Measurements from ENCODE around the gene SHROOM3. TPM values are rescaled to one million over a fixed set of nuclear protein-coding genes. Genes with fewer than 3 reads are reported as not detected.

Gene SHROOM3
- total RNA-seq, 1 experiment from 2014 or later = 27.6 TPM

DNA sequence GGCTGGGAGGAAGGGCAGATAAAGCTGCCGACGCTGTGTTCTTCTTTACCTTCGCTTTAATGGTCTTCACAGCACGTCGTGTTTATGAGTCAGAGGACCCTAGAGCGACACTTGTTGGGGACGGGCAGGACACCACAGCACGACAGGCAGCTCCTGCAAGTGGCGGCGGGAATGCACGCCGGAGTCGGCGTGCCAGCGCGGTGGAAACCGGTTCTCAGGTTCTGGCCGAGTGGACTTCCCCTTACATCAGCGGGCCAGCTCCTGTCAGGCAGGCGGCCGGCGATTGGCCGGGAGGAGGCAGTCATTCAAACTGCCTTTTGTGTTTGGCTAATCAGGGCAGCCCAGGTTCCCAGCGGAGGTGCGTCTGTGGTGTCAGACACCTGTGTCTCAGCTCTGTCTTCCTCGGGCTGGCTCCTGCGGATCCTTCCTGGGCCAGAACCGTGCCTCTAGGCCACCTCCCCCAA lies 150.9 kb downstream of the SHROOM3 start:
- H3K4me1 ChIP-seq (ENCODE audit: insufficient read depth, low read length) = peaks cover 13% of the 10 kb centered on the region
- no peak overlapping the region for H2AFZ ChIP-seq (ENCODE audit: low read length)
- no peak overlapping the region for H3K56ac ChIP-seq (ENCODE audit: insufficient read length, low read depth, low read length)
- DNase-seq = peak; percentile 97
- H2BK15ac ChIP-seq (ENCODE audit: low read depth, low read length) = no peak overlapping the region
- TF ChIP-seq CTCF (conservative IDR thresholded peaks at IDR 0.05) = peak; percentile 22; the same call in 1 of the 3 replicates
- H4K20me1 ChIP-seq (ENCODE audit: control insufficient read depth, insufficient read depth, insufficient read length) = no peaks in the 10 kb centered on the region
- H3K23me2 ChIP-seq (ENCODE audit: insufficient read length, low read depth, low read length, poor library complexity, severe bottlenecking) = peaks cover 5% of the 10 kb centered on the region
- no peak overlapping the region for H4K5ac ChIP-seq (ENCODE audit: insufficient read length, low read depth, low read length)
- no peak overlapping the region for H3K23ac ChIP-seq (ENCODE audit: insufficient read length, low read depth, low read length)
- no peak overlapping the region for H2AK5ac ChIP-seq (ENCODE audit: insufficient read length, low read length)
- no peaks in the 10 kb centered on the region for H3K79me1 ChIP-seq (ENCODE audit: insufficient read depth, low read depth, low read length, poor library complexity, severe bottlenecking)
- H3K18ac ChIP-seq (ENCODE audit: insufficient read length, low read depth, low read length) = peak overlapping the region; percentile 66
- H3K27ac Mint-ChIP-seq = peak overlapping the region; percentile 85 to 98 (median 95)
- H3K36me3 Mint-ChIP-seq (ENCODE audit: insufficient read depth in 1 of 3, low read depth in 3 of 3) = no peaks in the 10 kb centered on the region
- H2BK120ac ChIP-seq (ENCODE audit: low read depth, low read length, poor library complexity, severe bottlenecking) = no peak overlapping the region
- no CpG with 5 or more reads among the region's 28 CpGs for WGBS (ENCODE audit: extremely low coverage, insufficient read length, low lambda C conversion rate)
- peak overlapping the region; percentile 66 for H3K4me2 ChIP-seq (ENCODE audit: insufficient read depth, insufficient read length, low read length)
- no peak overlapping the region for H3T11ph ChIP-seq (ENCODE audit: low read length)
- H3K79me2 ChIP-seq (ENCODE audit: insufficient read depth, low read length) = no peaks in the 10 kb centered on the region
- H3K4ac ChIP-seq (ENCODE audit: low read depth, low read length) = no peak overlapping the region
- no peak overlapping the region for H4K91ac ChIP-seq (ENCODE audit: insufficient read length, low read depth, low read length)
- no peaks in the 10 kb centered on the region; a peak in 1 of 5 replicates for H3K9me3 Mint-ChIP-seq
- H3K4me3 Mint-ChIP-seq = peak overlapping the region; percentile 78 to 82
- H3K4me1 Mint-ChIP-seq = peaks cover 60 to 65% of the 10 kb centered on the region in 2 experiments
- H2BK20ac ChIP-seq (ENCODE audit: low read depth, low read length, poor library complexity, severe bottlenecking) = no peak overlapping the region
- peak overlapping the region; percentile 64 for H3K9ac ChIP-seq (ENCODE audit: extremely low read depth, insufficient read length, low read length)
- peak overlapping the region; percentile 89 for H3K14ac ChIP-seq (ENCODE audit: insufficient read depth, low read length)
- no peak overlapping the region for H3K27ac ChIP-seq (ENCODE audit: insufficient read length, low read depth, low read length)
- no peaks in the 10 kb centered on the region for H3K9me3 ChIP-seq (ENCODE audit: control insufficient read depth, low read depth, low read length)
- no peaks in the 10 kb centered on the region for H3K27me3 Mint-ChIP-seq (ENCODE audit: low read depth)
- no peak overlapping the region for H2BK5ac ChIP-seq (ENCODE audit: insufficient read length, low read length)
- H4K8ac ChIP-seq (replicated peaks; ENCODE audit: insufficient read length, low read depth, low read length) = no peak overlapping the region
- no peaks in the 10 kb centered on the region for H3K27me3 ChIP-seq (ENCODE audit: insufficient read depth, low read length)
- H2BK12ac ChIP-seq (ENCODE audit: insufficient read length, low read depth, low read length) = no peak overlapping the region
